Thyroid gland (tissue), 4 donors: ENCODE data around the gene ARFGEF3.

Source experiments
- CTCF ChIP-seq, 6 experiments: fragments of 200-600 bp in 3 of 6; fragments of 450-650 bp in 3 of 6; sonication (generic) in 3 of 6; IDR thresholded peaks; one replicate each; pipeline ENCODE4 v1.5.1; 2016 to 2019; ENCODE audit warnings: antibody characterized with exemption in 6 of 6, mild to moderate bottlenecking in 2 of 6, inconsistent platforms in 1 of 6, moderate library complexity in 1 of 6
- POLR2A ChIP-seq, 2 donors: fragments of 450-650 bp; IDR thresholded peaks; one replicate each; pipeline ENCODE4 v1.6.1; 2017; ENCODE audit warnings: antibody characterized with exemption in 2 of 2, mild to moderate bottlenecking in 2 of 2, moderate library complexity in 1 of 2

GRCh38 chr6:138161088-138161337 is 726 bp upstream of the ARFGEF3 start:
- TF ChIP-seq CTCF (IDR thresholded peaks at IDR 0.05) (no peak), POLR2A (IDR thresholded peaks at IDR 0.05) (no peak)
